ENCODE results near the gene SEMA3A.

DNA sequence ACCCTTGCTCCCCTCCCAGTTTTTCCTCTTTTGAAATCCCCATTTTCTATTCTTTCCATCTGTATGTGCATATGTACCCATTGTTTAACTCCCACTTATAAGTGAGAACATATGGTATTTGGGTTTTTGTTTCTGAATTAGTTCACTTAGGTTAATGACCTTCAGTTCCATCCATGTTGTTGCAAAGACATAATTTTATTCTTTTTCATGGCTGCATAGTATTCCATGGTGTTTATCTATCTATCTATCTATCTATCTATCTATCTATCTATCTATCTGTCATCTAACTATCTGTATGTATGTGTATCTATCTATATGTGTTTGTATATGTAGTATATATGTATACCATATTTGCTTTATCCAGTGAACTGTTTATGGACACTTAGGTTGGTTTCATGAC, 281.4 kb downstream of the SEMA3A start:
- TF ChIP-seq, protein P1, sequence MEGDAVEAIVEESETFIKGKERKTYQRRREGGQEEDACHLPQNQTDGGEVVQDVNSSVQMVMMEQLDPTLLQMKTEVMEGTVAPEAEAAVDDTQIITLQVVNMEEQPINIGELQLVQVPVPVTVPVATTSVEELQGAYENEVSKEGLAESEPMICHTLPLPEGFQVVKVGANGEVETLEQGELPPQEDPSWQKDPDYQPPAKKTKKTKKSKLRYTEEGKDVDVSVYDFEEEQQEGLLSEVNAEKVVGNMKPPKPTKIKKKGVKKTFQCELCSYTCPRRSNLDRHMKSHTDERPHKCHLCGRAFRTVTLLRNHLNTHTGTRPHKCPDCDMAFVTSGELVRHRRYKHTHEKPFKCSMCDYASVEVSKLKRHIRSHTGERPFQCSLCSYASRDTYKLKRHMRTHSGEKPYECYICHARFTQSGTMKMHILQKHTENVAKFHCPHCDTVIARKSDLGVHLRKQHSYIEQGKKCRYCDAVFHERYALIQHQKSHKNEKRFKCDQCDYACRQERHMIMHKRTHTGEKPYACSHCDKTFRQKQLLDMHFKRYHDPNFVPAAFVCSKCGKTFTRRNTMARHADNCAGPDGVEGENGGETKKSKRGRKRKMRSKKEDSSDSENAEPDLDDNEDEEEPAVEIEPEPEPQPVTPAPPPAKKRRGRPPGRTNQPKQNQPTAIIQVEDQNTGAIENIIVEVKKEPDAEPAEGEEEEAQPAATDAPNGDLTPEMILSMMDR (IDR thresholded peaks at IDR 0.05) = no peak
- TF ChIP-seq EZH2 (IDR thresholded peaks at IDR 0.05) = no peak
